K562 (cell line): ENCODE data around the gene COX6B2. TPM values are rescaled to one million over a fixed set of nuclear protein-coding genes. Genes with fewer than 3 reads are reported as not detected.

Experiments
- ATAC-seq: fragments of 200-7000 bp; cut with Tn5 transposase; 3 replicates; pipeline ENCODE4 v1.9.1; 2020; ENCODE audit warnings: moderate library complexity
- BruUV-seq: library from RNA; stranded (reverse); fragments of 400-500 nt; replicated peaks from 2 replicates; lab custom pipeline; 2021; lab: Mats Ljungman, UMichigan
- CTCF ChIA-PET: fragments of 300-600 bp; formaldehyde crosslinking; extraction: SDS; loops from one replicate; lab custom pipeline; 2021; ENCODE audit warnings: low intra/inter-chr PET ratio; lab: Yijun Ruan, JAX
- POLR2A ChIA-PET: fragments of 300-600, 350-650 bp; sonication (Branson Sonifier 250); formaldehyde crosslinking; extraction: SDS; loops from one replicate; lab custom pipeline; 2021; ENCODE audit warnings: antibody characterized with exemption, inconsistent platforms; lab: Yijun Ruan, JAX
- DNase-seq, 4 experiments: peaks; one replicate each; pipeline versions ENCODE4 v3.0.0 to v3.0.0-alpha.2; 2011 to 2018; ENCODE audit warnings: low spot score in 3 of 4, mixed read lengths in 3 of 4; ENCODE audit errors: extremely low read depth in 1 of 4
- FAIRE-seq: peaks from 2 replicates; lab custom pipeline; 2011; peaks lifted over from hg19 to GRCh38; lab: Jason Lieb, UNC
- H2AFZ ChIP-seq: 2 replicates; pipeline ENCODE4 v1.6.0; 2011; ENCODE audit warnings: low read depth, low read length, control low read depth, inconsistent platforms
- H3K27ac ChIP-seq: fragments of 200-600 bp; 3 replicates; pipeline ENCODE4 v1.8.0; 2011; ENCODE audit warnings: low read depth, mild to moderate bottlenecking, control low read depth, inconsistent platforms, low read length, moderate library complexity, mixed read lengths; ENCODE audit errors: extremely low read depth
- H3K27me3 ChIP-seq, 2 experiments: fragments of 300-600 bp in 1 of 2; 2 replicates in 1 of 2; 3 replicates in 1 of 2; pipeline versions ENCODE4 v1.6.0 to v1.8.0; 2011; ENCODE audit warnings: inconsistent platforms in 2 of 2, low read length in 2 of 2, mild to moderate bottlenecking in 1 of 2, mixed read lengths in 1 of 2, moderate library complexity in 1 of 2; ENCODE audit not compliant: control insufficient read depth in 2 of 2, insufficient read depth in 2 of 2
- H3K36me3 ChIP-seq: fragments of 300-600 bp; 3 replicates; pipeline ENCODE4 v1.8.0; 2011; ENCODE audit warnings: mild to moderate bottlenecking, low read length, inconsistent platforms; ENCODE audit not compliant: control insufficient read depth, insufficient read depth
- H3K4me1 ChIP-seq, 2 experiments: fragments of 200-600 bp in 1 of 2; replicated peaks in 1 of 2; 2 replicates in 1 of 2; 3 replicates in 1 of 2; pipeline versions ENCODE4 v1.5.1 to v1.8.0; 2011; ENCODE audit warnings: inconsistent platforms in 2 of 2, low read length in 2 of 2, mild to moderate bottlenecking in 1 of 2, mixed read lengths in 1 of 2, moderate library complexity in 1 of 2; ENCODE audit not compliant: control insufficient read depth in 2 of 2, insufficient read depth in 2 of 2
- H3K4me2 ChIP-seq: 2 replicates; pipeline ENCODE4 v1.6.1; 2011; ENCODE audit warnings: low read length, control low read depth, inconsistent platforms, mixed read lengths; ENCODE audit not compliant: insufficient read depth
- H3K4me3 ChIP-seq: fragments of 200-600 bp; sonication (generic), shearing (Covaris generic); 2 replicates; pipeline ENCODE4 v1.5.1; 2016; ENCODE audit warnings: control low read depth, inconsistent platforms
- H3K79me2 ChIP-seq: fragments of 200-600 bp; 3 replicates; pipeline ENCODE4 v1.8.0; 2011; ENCODE audit warnings: low read length, inconsistent platforms; ENCODE audit not compliant: control insufficient read depth, insufficient read depth
- H3K9ac ChIP-seq, 2 experiments: 2 replicates each; pipeline versions ENCODE4 v1.6.0 to v1.6.1; 2011; ENCODE audit warnings: low read depth in 2 of 2, low read length in 2 of 2, control low read depth in 1 of 2, inconsistent platforms in 1 of 2, mild to moderate bottlenecking in 1 of 2, mixed read lengths in 1 of 2; ENCODE audit not compliant: insufficient read depth in 1 of 2
- H3K9me1 ChIP-seq: one replicate; pipeline ENCODE4 v1.6.0; 2011; ENCODE audit warnings: inconsistent platforms, mild to moderate bottlenecking, low read length, moderate library complexity; ENCODE audit not compliant: control insufficient read depth, insufficient read depth
- H3K9me3 ChIP-seq: replicated peaks from 2 replicates; pipeline ENCODE4 v1.5.1; 2011; ENCODE audit warnings: low read depth, low read length, inconsistent platforms; ENCODE audit not compliant: control insufficient read depth, insufficient read depth
- H4K20me1 ChIP-seq: replicated peaks from 2 replicates; pipeline ENCODE4 v1.6.1; 2011; ENCODE audit warnings: low read length, inconsistent platforms, mixed read lengths; ENCODE audit not compliant: control insufficient read depth, insufficient read depth
- EGR1 ChIP-seq: fragments of 450-650 bp; conservative IDR thresholded peaks from 2 replicates; pipeline ENCODE4 v1.6.1; 2017; ENCODE audit warnings: mild to moderate bottlenecking
- TAF9B ChIP-seq: fragments of 450-650 bp; IDR thresholded peaks from 2 replicates; pipeline ENCODE4 v1.6.1; 2018; ENCODE audit warnings: mild to moderate bottlenecking; ENCODE audit not compliant: partially characterized antibody
- ZNF740 ChIP-seq, 3 experiments: fragments of 200-800 bp in 1 of 3; sonication (Bioruptor generic) in 1 of 3; sonication (generic) in 1 of 3; formaldehyde crosslinking in 1 of 3; IDR thresholded peaks; 2 replicates each; pipeline versions ENCODE4 v1.6.1 to v1.8.0; 2016 to 2022; ENCODE audit warnings: mild to moderate bottlenecking in 2 of 3, missing compliant biosample characterization in 2 of 3, missing genetic modification characterization in 2 of 3, missing genetic modification reagents in 1 of 3
- WGBS: fragments of 100-300 bp; shearing (Covaris generic); methylation state at CpG from one replicate; pipeline ENCODE4 v1.1.6; 2016; ENCODE audit warnings: low coverage, mixed read lengths; ENCODE audit not compliant: insufficient coverage; ENCODE audit errors: missing lambda C conversion rate; 5-methylcytosine and 5-hydroxymethylcytosine counted together
- in situ Hi-C: fragments of 300-500 bp; cut with MboI; formaldehyde crosslinking; loops from 4 replicates; pipeline ENCODE4 v1.15.0; 2018; ENCODE audit warnings: inconsistent platforms, mixed read lengths
- intact Hi-C: fragments of 100-400 bp; cut with micrococcal nuclease; formaldehyde crosslinking; loops from 2 replicates; pipeline ENCODE4 v1.14.2; 2022
- polyA plus RNA-seq, 8 experiments: library from polyadenylated mRNA; depleted of rRNA in 4 of 8; stranded (reverse) in 5 of 8; unstranded in 3 of 8; fragments of >200 nt; fragmentation: Nextera tagmentation in 2 of 8; fragmentation: Illumina TruSeq in 1 of 8; extraction: Ambion mirVana in 2 of 8; extraction: Trizol in 1 of 8; gene quantifications; 2 replicates each; pipeline versions ENCODE4 v1.2.1 to v1.2.3, GENCODE V29; 2011 to 2014; ENCODE audit warnings: inconsistent platforms in 1 of 8, missing spikeins in 1 of 8
- total RNA-seq, 7 experiments: library from RNA; depleted of rRNA in 6 of 7; stranded (reverse); fragments of >200 nt in 6 of 7; fragmentation: Illumina TruSeq in 2 of 7; extraction: Trizol in 2 of 7; gene quantifications; 2 replicates each; pipeline versions ENCODE4 v1.2.1 to v1.2.3, GENCODE V29; 2011 to 2021; ENCODE audit warnings: low replicate concordance in 1 of 7

Gene COX6B2
- total and polyA plus RNA-seq, 9 of the 15 experiments (the other 6 are each of a cell fraction or from before 2014, with no cell fraction given), result 0.40 to 2.5 (median 0.83) TPM

- TF ChIP-seq EGR1 (peak; percentile 72), TAF9B (no peak), ZNF740 (CRISPR knock-in tag; IDR thresholded peaks at IDR 0.05) (0 out of 2 replicates have a peak, but pooled peaks have one; percentile 31), ZNF740 (tag; IDR thresholded peaks at IDR 0.05) (no peak)
- ChIA-PET CTCF (interaction anchor here (1.2 kb wide), 1 partner anchor 9 kb away, joined by 5 read pairs; no protein-coding TSS in a partner anchor), POLR2A (interaction anchor here (0.7 to 1.3 kb wide), 2 partner anchors 11 to 22 kb away, joined by 4 to 5 read pairs; no protein-coding TSS in a partner anchor)
- no TSS peak for BruUV-seq
- DNase-seq (no peak), ATAC-seq (no peak), FAIRE-seq (no peak)
- Histone ChIP-seq H2AFZ (no peak overlapping the region), H3K27me3 (peaks cover 10% of the 10 kb centered on the region in 2 experiments; a peak in 3 of 5 replicates), H3K4me2 (no peak overlapping the region), H3K79me2 (no peaks in the 10 kb centered on the region), H4K20me1 (0 out of 2 replicates have a peak, but pooled peaks cover 3% of the 10 kb centered on the region), H3K9ac (0 out of 4 replicates have a peak overlapping the region, but pooled peaks of 1 of the 2 experiments have one; percentile 52), H3K4me1 (peaks cover 0 to 59% of the 10 kb centered on the region in 2 experiments; a peak in 3 of 5 replicates), H3K27ac (no peak overlapping the region), H3K9me1 (no peaks in the 10 kb centered on the region), H3K9me3 (no peaks in the 10 kb centered on the region), H3K4me3 (no peak overlapping the region), H3K36me3 (no peaks in the 10 kb centered on the region)
- WGBS, result 41% methylated on average over 5 of the region's 19 CpGs
- intact Hi-C loops (no loop called here), in situ Hi-C loops (no loop called here)
These were observed 11.4 kb upstream of the COX6B2 start for GRCh38 chr19:55365964-55366363.
